ENCODE data around the gene SOBP. TPM values are rescaled to one million over a fixed set of nuclear protein-coding genes. Genes with fewer than 3 reads are reported as not detected.

Gene SOBP
- total RNA-seq, 4 donors from 2014 or later, result 5.6 to 21.4 (median 18.1) TPM

DNA sequence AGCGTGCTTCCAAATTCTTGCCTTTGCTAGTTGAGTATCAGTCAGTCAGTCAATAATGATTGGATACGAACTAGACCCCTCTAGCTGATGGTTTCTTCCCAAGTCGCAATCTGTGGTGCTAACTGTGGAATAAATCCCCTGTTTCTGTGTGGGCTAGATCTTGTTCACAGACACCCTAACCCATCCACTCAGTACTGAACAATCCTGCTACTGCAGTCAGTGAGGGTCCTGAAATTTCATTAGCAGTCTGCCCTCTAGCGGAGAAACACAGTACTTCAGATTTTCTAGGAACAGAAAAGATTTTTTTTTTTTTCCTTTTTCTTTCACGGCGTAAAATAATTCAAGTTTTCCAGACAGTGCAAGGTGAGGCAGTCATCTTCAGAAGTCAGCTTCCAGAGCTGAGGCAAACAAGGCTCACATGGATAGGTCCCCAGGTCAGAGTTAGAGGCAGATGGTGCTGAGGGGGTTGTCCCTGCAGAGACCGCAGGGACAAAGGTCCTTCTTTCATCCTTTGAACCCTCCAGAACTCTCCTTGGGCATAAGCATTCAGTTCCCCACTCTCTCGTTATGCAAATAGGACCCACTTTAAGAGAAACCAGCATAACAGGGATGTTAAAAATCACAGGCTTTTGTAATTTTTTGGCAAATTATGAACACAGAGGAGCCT is 214.6 kb downstream of the SOBP start:
- Histone ChIP-seq H3K9me3 (no peaks in the 10 kb centered on the region), H3K27me3 (no peaks in the 10 kb centered on the region), H3K4me1 (no peaks in the 10 kb centered on the region), H3K36me3 (no peaks in the 10 kb centered on the region), H3K27ac (no peak overlapping the region), H3K4me3 (replicated peaks in 1 of 3) (no peak overlapping the region)
- no peak for TF ChIP-seq POLR2A (IDR thresholded peaks at IDR 0.05)
- TF ChIP-seq, protein P1, sequence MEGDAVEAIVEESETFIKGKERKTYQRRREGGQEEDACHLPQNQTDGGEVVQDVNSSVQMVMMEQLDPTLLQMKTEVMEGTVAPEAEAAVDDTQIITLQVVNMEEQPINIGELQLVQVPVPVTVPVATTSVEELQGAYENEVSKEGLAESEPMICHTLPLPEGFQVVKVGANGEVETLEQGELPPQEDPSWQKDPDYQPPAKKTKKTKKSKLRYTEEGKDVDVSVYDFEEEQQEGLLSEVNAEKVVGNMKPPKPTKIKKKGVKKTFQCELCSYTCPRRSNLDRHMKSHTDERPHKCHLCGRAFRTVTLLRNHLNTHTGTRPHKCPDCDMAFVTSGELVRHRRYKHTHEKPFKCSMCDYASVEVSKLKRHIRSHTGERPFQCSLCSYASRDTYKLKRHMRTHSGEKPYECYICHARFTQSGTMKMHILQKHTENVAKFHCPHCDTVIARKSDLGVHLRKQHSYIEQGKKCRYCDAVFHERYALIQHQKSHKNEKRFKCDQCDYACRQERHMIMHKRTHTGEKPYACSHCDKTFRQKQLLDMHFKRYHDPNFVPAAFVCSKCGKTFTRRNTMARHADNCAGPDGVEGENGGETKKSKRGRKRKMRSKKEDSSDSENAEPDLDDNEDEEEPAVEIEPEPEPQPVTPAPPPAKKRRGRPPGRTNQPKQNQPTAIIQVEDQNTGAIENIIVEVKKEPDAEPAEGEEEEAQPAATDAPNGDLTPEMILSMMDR (IDR thresholded peaks at IDR 0.05), result peak; percentile 36 to 90 (median 70)
- intact Hi-C loops (cut with DNase I), result loop anchor here (10.0 kb wide), 1 partner anchor 140 kb away; no protein-coding TSS in a partner anchor
- DNase-seq, result no peak
- 33 to 34% methylated on average over 8 of the region's 8 CpGs for WGBS, 2 donors

GRCh38 chr6:107706516-107707115 is 216.7 kb downstream of the SOBP start:
- no peak overlapping the region for H3K27ac ChIP-seq
- no peaks in the 10 kb centered on the region for H3K4me1 ChIP-seq
- no peak for DNase-seq
- H3K4me3 ChIP-seq (replicated peaks in 1 of 3), result no peak overlapping the region
- no peaks in the 10 kb centered on the region for H3K36me3 ChIP-seq
- TF ChIP-seq, protein P1 (IDR thresholded peaks at IDR 0.05), result no peak
- TF ChIP-seq POLR2A (IDR thresholded peaks at IDR 0.05), result no peak
- H3K9me3 ChIP-seq, result no peaks in the 10 kb centered on the region
- intact Hi-C loops (cut with DNase I), result loop anchor here (10.0 kb wide), 1 partner anchor 138 kb away; no protein-coding TSS in a partner anchor
- 78 to 83% methylated on average over 13 of the region's 13 CpGs for WGBS, 2 donors
- H3K27me3 ChIP-seq, result no peaks in the 10 kb centered on the region

- 86 to 89% methylated on average over 18 of the region's 18 CpGs for WGBS, 2 donors
- no peak for DNase-seq
These were observed 217.7 kb downstream of the SOBP start for GRCh38 chr6:107707346-107708275.

GRCh38 chr6:107708435-107708834 is 218.5 kb downstream of the SOBP start:
- H3K27me3 ChIP-seq, result no peaks in the 10 kb centered on the region
- intact Hi-C loops (cut with DNase I), result loop anchor here (10.0 kb wide), 1 partner anchor 136 kb away; no protein-coding TSS in a partner anchor
- H3K27ac ChIP-seq, result no peak overlapping the region
- no peaks in the 10 kb centered on the region for H3K36me3 ChIP-seq
- H3K4me3 ChIP-seq (replicated peaks in 1 of 3), result no peak overlapping the region
- DNase-seq, result no peak
- TF ChIP-seq, protein P1 (IDR thresholded peaks at IDR 0.05), result no peak
- no peak for TF ChIP-seq POLR2A (IDR thresholded peaks at IDR 0.05)
- no peaks in the 10 kb centered on the region for H3K9me3 ChIP-seq
- H3K4me1 ChIP-seq, result no peaks in the 10 kb centered on the region
- WGBS, 2 donors, result 88 to 92% methylated on average over 6 of the region's 6 CpGs

More at GRCh38 chr6:107707346-107708275, 217.7 kb downstream of the SOBP start:
- Histone ChIP-seq H3K9me3 (no peaks in the 10 kb centered on the region), H3K4me1 (no peaks in the 10 kb centered on the region), H3K36me3 (no peaks in the 10 kb centered on the region), H3K27ac (no peak overlapping the region), H3K4me3 (replicated peaks in 1 of 3) (no peak overlapping the region), H3K27me3 (no peaks in the 10 kb centered on the region)
- TF ChIP-seq POLR2A (IDR thresholded peaks at IDR 0.05), result no peak
- TF ChIP-seq, protein P1 (IDR thresholded peaks at IDR 0.05), result no peak
- intact Hi-C loops (cut with DNase I), result loop anchor here (10.0 kb wide), 1 partner anchor 137 kb away; no protein-coding TSS in a partner anchor

All from thyroid gland (tissue), 4 donors.